ENCODE results near the gene AKAP6.

- no peak for TF ChIP-seq JUNB (IDR thresholded peaks at IDR 0.05; ENCODE audit: unreplicated experiment)
- TF ChIP-seq CTCF (conservative IDR thresholded peaks at IDR 0.05; ENCODE audit: low read depth in 2 of 2) = no peak
- TF ChIP-seq EZH2 (IDR thresholded peaks at IDR 0.05; ENCODE audit: low read depth, unreplicated experiment) = no peak
- no peak for TF ChIP-seq STAT1 (IDR thresholded peaks at IDR 0.05; ENCODE audit: unreplicated experiment)
- TF ChIP-seq EZH2phosphoT487 (IDR thresholded peaks at IDR 0.05; ENCODE audit: unreplicated experiment) = no peak
- TF ChIP-seq POLR2AphosphoS5 (IDR thresholded peaks at IDR 0.05; ENCODE audit: low read depth) = no peak
- no peak for TF ChIP-seq REST (IDR thresholded peaks at IDR 0.05; ENCODE audit: unreplicated experiment)
- no peak for TF ChIP-seq CREB1 (CRISPR knock-in tag; IDR thresholded peaks at IDR 0.05; ENCODE audit: low read depth)
Observed at GRCh38 chr14:32635061-32635719, 306.1 kb downstream of the AKAP6 start.

Measured in GM23338 (cell line).